Skin epidermis (tissue), 12 donors: ENCODE data around the gene MED31.
"Not testable (repeated sequence)": the region's sequence is repeated elsewhere in the genome, so short reads cannot be mapped to it uniquely, and the experiment has no call there.

ENCODE experiments used
- H3K27ac ChIP-seq, 21 experiments: fragments of 200-600 bp; sonication (generic) in 11 of 21; one replicate each; pipeline ENCODE4 v1.5.0; 2020; ENCODE audit warnings: mild to moderate bottlenecking in 3 of 21, inconsistent platforms in 2 of 21, moderate library complexity in 2 of 21
- H3K4me3 ChIP-seq, 7 experiments: fragments of 200-600 bp; sonication (generic) in 2 of 7; one replicate each; pipeline ENCODE4 v1.5.0; 2020; ENCODE audit warnings: inconsistent platforms in 2 of 7, mild to moderate bottlenecking in 2 of 7, moderate library complexity in 1 of 7

MED31 gene

GRCh38 chr17:6636616-6637457 is 14.6 kb downstream of the MED31 start:
- no peak overlapping the region for H3K27ac ChIP-seq

DNA sequence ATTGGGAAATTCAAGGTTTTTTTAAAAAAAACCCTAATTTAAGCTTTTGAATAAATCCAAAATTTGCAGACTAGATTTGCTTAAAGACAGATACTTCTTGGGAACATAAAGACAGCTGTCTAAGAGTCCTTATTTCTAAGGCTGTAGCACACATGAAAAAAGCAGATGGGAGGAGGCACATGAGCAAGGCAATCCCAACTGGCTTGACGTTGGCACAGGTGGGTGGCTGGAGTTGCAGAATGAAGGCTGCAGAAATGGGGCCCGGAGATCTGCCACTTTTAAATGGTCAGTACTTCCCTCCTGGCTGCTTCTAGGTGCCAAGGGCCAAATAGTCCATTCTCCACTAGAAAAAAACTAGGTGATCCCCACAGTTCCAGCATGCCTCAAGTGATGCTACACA is 15.3 kb downstream of the MED31 start:
- H3K27ac ChIP-seq, result no peak overlapping the region
- no peak overlapping the region for H3K4me3 ChIP-seq

More at GRCh38 chr17:6636616-6637457, 14.6 kb downstream of the MED31 start:
- no peak overlapping the region for H3K4me3 ChIP-seq

- Histone ChIP-seq H3K27ac (no peak overlapping the region), H3K4me3 (no peak overlapping the region)
These were observed 18.1 kb downstream of the MED31 start for GRCh38 chr17:6633263-6633662.

GRCh38 chr17:6632530-6632929 is 18.9 kb downstream of the MED31 start:
- no peak overlapping the region for H3K27ac ChIP-seq
- H3K4me3 ChIP-seq, result no peak overlapping the region

DNA sequence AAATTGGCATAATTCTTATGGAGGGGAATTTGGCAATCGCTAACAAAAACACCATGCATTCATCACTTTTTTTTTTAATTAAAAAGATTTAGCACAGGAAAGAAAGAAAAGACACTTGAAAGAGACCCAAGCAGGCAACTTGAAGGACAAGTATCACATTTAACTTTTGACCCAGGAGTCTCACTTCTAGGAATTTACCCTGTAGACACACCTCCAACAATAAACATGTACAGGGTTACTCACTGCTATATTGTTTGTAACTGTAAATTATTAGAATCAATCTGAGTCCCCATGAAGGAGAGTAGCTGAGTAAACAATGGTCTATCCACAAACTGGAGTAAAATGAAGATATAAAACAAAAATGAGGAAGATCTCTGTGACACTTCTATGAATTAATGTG is 21.0 kb downstream of the MED31 start:
- H3K4me3 ChIP-seq, result no peak overlapping the region
- H3K27ac ChIP-seq, result no peak overlapping the region

DNA sequence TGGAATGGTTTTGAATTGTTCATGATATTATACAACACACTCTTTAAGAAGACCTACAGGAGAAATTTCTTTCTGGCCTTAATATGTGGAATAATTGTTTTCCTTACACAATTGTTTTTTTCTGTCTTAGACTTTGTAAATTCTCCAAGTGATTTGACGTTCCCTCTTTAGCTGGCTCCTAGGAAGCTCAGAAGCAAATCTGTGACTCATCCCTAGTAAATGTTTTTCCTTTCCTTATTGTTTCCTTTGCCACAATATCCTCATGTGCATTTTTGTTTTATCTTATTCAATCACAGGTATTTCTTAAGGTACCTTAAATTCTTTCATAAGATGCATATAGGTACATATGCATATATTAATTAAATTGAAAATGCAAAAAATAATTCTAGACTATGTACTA is 24.4 kb downstream of the MED31 start:
- no peak overlapping the region for H3K4me3 ChIP-seq

GRCh38 chr17:6626616-6627015 is 24.8 kb downstream of the MED31 start:
- Histone ChIP-seq H3K27ac (no peak overlapping the region), H3K4me3 (no peak overlapping the region)

More for the DNA sequence above, 24.4 kb downstream of the MED31 start:
- H3K27ac ChIP-seq, result no peak overlapping the region

- Histone ChIP-seq H3K27ac (no peak overlapping the region), H3K4me3 (no peak overlapping the region)
These were observed 27.5 kb downstream of the MED31 start for GRCh38 chr17:6623941-6624340.

DNA sequence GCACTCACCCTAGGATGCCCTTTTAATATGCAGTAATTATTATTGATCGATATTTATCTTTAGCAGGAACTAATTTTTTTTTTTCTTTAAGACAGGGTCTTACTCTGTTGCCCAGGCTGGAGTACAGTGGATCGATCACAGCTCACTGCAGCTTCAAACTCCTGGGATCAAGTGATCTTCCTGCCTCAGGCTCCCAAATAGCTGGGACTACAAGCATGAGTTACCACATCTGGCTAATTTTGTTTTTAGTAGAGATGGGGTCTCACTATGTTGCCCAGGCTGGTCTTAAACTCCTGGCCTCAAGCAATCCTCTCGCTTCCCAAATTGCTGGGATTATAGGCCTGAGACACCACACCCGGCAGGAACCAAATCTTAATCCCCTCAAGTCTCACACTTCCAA is 40.2 kb downstream of the MED31 start:
- Histone ChIP-seq H3K27ac (no peak overlapping the region), H3K4me3 (no peak overlapping the region)

GRCh38 chr17:6610011-6610410 is 41.4 kb downstream of the MED31 start:
- no peak overlapping the region for H3K4me3 ChIP-seq
- no peak overlapping the region for H3K27ac ChIP-seq

DNA sequence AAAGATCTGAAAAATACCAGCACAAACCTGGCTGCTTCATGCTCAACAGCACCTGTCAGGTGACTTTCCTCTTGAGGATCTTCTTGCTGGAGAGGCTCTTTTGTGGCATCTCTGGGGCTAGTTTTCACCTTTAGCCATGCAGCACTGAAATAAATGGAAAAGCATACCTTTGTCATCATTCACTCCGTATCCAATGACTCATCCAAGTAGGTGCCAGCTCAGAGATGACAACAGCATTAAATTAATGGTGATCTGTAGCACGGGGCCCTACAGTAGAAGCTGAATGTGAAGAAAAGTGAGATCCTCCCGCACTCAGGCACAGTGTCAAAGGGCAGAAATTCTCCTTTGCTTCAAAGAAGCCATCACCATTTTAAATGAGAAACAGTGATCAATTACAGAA is 43.1 kb downstream of the MED31 start:
- no peak overlapping the region for H3K4me3 ChIP-seq
- no peak overlapping the region for H3K27ac ChIP-seq

- H3K4me3 ChIP-seq, result no peak overlapping the region
- H3K27ac ChIP-seq, result no peak overlapping the region
These were observed 46.3 kb downstream of the MED31 start for GRCh38 chr17:6605142-6605541.

GRCh38 chr17:6603744-6604325 is 47.6 kb downstream of the MED31 start:
- Histone ChIP-seq H3K4me3 (no peak overlapping the region), H3K27ac (no peak overlapping the region)

- H3K27ac ChIP-seq, result no peak overlapping the region
- H3K4me3 ChIP-seq, result no peak overlapping the region
These were observed 49.3 kb downstream of the MED31 start for GRCh38 chr17:6602141-6602540.

DNA sequence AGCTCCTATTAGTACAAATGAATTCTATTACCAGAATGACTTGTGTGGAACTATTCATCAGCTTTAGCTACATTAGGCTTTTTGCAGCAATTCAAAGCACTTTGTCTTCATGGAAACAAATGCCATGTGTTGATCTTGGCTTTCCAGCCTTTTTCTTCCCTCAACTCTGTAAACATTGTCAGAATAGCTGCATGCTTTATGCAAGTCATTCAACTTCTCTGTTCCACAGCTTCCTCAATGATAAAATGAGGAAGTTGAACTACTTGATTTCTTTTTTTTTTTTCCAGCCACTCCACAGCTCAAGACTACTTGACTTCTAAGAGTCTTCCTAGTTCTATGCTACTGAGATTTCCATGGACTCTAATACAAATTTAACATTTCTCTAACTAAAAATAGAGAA is 52.0 kb downstream of the MED31 start:
- no peak overlapping the region for H3K27ac ChIP-seq
- no peak overlapping the region for H3K4me3 ChIP-seq

GRCh38 chr17:6597727-6598126 is 53.7 kb downstream of the MED31 start:
- no peak overlapping the region for H3K4me3 ChIP-seq
- peak overlapping the region in 1 of 21 experiments; percentile 4 for H3K27ac ChIP-seq

GRCh38 chr17:6596941-6597340 is 54.5 kb downstream of the MED31 start:
- no peak overlapping the region for H3K27ac ChIP-seq
- H3K4me3 ChIP-seq, result no peak overlapping the region

GRCh38 chr17:6596511-6596910 is 54.9 kb downstream of the MED31 start:
- Histone ChIP-seq H3K4me3 (no peak overlapping the region), H3K27ac (no peak overlapping the region)

DNA sequence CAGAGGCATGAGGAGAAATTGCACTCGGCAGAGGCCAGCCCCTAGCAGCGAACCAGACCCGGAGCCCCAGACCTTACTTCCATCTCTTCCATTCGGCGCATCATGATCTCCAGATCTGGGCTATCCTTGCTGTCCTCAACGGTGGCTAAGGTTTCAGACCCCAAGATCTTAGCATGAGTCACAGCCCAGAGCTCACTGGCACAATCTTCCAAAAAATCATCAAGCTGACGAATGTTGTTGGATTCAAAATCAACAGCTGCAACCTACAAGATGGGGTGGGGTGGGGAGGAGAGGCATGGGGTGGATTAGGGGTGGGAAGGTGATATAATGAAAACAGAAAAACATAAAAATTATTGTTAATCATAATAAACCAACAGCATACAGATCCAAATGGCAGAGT is 55.3 kb downstream of the MED31 start:
- Histone ChIP-seq H3K27ac (no peak overlapping the region), H3K4me3 (no peak overlapping the region)

DNA sequence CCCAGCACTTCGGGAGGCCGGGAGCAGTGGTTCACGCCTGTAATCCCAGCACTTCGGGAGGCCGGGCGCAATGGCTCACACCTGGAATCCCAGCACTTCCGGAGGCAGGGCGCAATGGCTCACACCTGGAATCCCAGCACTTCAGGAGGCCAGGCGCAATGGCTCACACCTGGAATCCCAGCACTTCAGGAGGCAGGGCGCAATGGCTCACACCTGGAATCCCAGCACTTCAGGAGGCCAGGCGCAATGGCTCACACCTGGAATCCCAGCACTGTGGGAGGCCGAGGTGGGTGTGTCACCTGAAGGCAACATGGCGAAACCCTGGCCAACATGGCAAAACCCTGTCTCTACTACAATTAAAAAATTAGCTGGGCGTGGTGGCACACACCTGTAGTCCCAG is 58.0 kb downstream of the MED31 start:
- H3K27ac ChIP-seq, H3K4me3 ChIP-seq: not testable (repeated sequence)
